Non-pigmented ciliary epithelial cell (primary cell): ENCODE measurements around the gene RPL28.

Experiments
- DNase-seq: peaks from one replicate; pipeline ENCODE4 v3.0.0-alpha.2; 2010; ENCODE audit warnings: low read depth

Gene RPL28

DNA sequence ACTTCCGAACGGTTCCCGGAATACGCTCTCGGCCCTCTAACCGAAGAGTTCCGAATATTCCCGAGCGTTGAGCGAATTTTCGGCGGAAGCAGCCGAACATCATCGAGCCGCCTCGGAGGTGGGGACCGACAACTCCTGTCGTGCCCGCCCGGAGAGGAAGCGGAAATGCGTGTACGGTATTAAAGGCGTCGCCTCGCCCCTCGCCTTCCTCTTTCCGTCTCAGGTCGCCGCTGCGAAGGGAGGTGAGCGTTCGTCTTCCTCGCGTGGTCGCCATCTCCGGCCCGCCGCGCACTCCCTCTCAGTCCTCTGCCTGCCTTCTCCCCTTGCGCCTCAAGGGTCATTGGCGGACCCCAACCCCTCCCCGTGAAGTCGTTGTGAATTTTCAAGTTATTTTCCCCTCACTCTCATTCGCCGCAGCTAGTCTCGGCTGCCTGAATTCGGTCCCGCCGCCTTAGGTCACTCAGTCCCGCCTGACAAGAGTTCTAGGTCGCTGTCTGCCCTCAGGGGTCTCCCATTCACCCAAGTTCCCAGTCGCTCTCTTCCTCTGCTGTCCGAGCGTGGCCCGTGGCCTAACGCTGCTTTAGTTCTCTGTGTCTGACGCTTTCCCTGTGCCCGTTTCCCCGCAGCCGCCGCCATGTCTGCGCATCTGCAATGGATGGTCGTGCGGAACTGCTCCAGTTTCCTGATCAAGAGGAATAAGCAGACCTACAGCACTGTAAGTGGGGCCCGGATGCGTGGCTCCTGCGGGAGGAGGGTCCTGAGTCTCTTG is at the start of gene RPL28:
RPL28 (plus strand) TSS at position 209 of the 769 bp plus-strand sequence; CDS start at position 635, 426 bp downstream.
- peak; percentile 87 for DNase-seq

DNA sequence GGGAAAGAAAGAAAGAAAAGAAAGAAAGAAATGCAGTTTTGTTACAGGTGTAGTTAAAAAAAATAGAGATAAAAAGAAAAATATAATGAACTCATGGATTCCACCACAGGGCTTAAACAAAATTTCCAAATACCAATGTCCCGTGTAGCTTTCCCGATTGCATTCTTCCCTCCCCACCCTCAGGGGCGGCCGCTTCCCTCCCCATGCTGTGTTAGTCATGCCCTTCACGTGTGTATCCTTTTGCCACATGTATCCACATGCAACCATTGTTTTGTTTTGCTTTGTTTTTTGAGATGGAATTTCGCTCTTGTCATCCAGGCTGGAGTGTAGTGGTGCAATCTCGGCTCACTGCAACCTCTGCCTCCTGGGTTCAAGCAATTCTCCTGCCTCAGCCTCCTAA is 49.6 kb upstream of the RPL28 start:
- DNase-seq: no peak

DNA sequence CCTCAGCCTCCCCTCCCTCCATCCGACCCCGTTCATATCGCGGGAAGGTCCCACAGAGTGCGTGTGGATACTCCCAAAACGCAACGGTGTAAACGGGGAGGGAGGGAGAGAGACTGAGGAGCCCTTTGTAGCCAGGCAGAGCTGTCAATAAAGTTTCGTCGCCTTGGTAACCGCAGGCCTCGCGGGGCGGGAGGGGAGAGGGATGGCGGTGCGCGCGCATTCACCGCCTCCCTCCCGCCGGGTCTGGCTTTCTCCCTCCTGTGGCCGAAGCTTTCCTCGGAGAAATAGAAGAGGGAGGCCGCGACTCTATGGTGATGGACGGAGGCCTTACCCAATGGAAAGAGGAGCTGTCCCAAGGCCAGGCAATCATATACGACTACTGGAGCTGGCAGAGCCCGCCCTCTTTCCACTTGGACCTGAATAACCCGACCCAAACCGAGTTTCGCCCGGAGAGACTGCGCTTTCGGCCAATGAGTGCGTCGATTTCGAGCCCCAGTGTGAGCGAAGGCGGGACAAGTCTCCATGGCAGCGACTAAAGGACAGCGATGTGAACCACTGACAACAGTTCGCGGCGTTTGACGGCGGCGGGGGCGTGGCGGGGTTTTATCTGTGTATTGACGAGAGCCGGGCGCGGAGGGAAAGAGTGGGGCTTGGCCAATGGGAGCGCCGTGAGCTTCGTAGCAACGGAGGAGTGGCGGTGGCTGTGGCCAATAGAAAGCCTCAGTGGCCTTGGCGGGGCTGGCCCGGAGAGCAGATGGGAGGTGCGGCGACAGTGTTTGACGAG is 46.4 kb upstream of the RPL28 start, which contains the start of gene KMT5C:
KMT5C (plus strand) TSS at position 772 of the 784 bp plus-strand sequence. CDS start 2,061 bp downstream, outside the sequence.
- DNase-seq: peak; percentile 100

DNA sequence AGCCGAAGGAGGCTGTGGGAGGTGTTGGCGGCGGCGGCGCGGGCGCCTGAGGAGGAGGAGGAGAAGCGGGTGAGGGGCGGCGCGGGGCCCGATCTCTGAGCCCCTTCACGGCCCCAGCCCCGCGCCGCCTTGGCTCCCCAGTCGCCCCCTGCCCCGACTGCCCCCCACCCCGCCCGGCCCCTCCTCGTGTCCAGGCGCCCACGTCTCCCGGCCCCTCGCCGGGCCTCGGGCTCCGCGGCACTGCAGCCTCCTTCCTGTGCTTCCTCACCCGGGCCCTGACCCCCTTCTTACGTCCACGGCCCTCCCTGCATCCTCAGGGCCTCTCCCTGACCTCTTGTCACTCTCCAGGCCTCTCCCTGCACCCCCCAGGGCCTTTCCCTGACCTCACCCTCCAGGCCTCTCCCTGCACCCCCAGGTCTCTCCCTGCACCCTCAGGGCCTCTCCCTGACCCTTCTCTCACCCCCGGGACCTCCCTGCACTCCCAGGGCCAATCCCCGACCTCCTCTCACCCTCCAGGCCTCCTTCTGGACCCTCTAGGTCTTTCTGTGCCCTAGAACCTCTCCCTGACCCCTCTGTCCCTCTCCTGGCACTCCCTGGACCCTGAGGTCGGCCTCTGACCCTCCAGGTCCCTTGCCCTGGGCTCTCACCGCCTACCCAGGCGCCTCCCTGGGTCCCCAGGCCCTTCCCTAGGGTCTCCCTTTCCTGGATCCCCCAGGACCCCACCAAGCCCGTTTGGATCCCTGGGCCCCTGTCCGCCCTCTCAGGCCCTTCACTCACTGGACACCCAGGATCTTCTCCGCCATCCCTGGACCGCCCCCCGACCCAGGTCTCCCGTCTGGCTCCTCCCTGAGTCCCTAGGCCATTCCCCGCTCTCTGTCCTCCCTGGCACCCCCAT is 45.6 kb upstream of the RPL28 start:
- no peak for DNase-seq

DNA sequence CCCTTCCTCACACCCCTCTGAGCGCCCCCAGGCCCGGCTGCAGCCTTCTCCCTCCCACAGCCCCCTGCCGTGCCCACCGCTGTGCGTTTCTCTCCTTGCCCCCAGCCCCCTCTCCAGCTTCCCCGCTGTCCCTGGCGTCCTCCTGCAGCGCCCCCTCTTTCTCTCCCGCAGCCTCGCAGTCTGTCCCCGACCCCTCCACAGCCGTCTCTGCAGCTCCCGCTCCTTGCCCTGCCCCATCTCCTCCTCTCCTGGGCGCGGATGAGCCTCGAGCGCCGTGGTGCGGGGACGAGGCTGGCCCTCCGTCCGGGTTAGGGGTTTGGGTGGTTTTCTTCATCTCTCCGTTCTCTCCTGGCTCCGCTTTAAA is 45.0 kb upstream of the RPL28 start:
- no peak for DNase-seq

DNA sequence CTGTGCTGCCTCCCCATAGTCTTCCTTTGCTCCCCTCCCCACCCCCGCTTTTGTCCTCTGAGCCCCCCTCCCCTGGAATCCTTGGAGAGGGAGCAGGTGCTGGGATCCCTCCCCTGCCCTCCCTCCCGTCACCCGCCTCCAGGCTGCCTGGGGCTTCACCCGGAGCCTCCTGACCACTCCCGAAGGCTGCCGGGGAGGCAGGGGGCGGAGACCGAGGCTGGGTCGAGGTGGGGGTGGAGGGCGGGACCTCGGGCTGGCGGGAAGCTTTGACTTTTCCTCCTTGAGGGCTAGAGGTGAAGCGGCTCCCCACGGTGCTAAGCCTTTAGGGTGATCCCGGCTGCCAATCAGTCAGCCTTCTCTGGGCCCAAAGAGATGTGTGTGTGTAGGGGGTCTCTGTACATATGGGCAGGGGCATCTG is 44.6 kb upstream of the RPL28 start:
- no peak for DNase-seq

DNA sequence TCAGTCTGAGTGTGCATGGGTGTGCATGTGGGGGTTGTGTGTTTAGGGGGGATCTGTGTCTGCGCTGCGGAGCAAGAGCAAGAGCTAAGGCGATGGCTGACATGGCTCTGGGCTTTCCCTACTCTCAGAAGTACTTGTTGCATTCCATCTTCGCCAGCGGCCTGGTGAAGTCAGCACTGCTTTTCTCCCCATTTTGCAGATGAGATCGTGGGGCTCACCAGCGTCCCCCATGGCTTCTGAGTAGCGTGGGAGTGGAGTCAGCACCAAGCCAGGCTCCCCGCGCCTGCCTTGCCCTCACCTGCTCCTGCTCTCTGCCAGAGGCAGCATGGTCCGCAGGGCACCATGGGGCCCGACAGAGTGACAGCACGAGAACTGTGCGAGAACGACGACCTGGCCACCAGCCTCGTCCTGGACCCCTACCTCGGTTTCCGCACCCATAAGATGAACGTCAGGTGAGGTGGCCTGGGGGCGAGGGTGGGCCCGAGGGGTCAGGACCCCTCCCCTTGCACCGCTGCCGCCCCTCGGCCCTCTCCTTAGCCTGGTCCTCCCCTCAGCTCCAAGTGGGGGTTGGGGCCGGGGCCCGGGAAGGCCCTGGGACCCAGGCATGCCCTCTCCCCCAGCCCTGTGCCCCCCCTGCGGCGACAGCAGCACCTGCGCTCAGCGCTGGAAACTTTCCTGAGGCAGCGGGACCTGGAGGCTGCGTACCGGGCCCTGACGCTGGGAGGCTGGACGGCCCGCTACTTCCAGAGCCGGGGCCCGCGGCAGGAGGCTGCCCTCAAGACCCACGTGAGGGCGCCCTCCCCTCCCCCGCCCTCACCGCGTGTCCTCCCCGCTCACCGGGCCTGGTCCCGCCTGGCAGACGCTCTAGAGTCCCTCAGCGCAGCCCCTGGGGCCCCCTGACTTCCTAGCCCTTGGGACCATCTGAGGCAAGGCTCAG is 43.9 kb upstream of the RPL28 start:
- DNase-seq: no peak

DNA sequence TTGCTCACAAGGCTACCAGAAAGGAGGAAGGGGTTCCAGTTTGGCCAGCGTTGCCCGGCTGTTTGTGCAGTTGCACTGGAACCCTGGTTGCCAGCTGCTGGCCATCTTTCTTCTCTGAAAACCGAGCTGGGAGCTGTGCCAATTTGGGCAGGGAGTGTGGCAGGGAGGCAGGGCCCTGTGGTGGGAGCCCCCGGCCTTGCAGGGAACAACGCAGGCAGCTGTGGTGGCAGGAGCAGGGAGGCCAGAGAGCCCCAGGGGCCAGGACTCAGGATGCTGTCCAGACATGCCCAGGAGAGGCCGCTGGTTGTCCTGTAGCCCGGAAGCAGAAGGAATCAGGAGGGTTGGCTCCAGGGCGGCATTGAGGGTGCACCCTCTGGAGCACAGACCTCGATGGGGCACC is 41.3 kb upstream of the RPL28 start:
- no peak for DNase-seq

DNA sequence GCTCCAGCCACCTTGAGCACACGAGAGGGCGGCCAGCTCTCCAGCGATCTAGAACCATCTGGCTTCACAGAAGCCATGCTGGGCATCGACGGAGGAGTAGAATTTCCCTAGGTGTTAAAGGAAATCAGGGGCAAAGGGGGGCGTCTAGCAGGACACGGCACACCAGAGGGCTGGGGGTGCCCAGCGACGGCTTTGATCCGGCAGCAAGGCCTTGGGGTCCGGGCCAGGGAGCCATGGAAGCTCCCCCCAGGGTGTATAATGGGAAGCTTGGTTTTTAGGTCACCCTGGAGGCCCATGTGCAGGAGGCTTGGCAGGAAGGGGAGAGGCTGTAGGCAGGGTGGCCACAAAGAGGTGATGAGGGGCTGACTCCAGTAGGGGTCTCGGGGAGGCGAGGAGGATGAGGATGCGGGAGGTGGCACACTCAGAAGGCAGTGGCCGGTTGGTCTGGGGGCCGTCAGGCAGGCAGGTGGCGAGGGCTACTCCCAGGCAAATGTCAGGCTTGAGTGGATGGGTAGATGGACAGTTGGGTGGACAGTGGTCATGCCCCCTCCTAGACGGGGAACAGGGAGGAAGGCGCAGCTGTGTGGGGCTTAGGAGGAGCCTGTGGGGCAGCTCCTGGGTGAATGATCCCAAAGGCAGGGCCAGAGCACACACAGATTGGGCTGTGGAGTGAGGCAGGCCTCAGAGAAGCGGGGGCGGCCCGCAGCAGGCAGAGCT is 40.5 kb upstream of the RPL28 start:
- no peak for DNase-seq

DNA sequence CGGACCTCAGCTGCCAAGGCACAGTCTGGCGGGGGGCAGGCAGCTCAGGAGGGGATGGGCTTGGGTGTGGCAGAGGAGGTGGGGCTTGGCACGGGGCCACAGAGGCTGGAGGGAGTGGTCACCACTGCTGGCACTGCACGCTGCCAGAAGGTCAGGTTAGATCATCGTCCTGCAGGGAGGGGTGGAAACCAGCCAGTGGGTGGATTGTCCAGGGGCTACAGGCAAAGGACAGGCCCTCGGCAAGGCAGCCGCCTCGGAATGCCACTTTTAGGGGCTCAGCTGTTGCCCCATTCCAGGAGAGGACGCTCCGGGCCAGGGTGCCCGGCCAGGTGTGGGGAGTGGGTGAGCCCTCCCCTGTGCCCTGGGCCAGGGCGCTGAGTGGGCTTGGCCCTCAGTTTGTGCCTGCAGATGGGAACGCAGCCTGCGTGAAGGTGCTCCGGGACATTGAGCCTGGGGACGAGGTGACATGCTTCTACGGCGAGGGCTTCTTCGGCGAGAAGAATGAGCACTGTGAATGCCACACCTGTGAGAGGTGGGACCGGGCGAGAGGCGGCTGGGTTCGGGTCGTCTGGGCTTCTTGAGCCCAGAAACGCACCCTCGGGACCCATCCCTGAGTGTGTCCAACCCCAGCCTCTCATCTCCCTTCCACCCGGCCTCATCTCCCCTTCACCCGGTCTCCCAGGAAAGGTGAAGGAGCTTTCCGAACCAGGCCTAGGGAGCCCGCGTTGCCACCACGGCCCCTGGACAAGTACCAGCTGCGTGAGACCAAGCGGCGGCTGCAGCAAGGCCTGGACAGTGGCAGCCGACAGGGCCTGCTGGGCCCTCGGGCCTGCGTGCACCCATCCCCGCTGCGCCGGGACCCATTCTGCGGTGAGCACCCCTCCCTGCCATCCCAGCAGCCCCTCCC is 39.7 kb upstream of the RPL28 start:
- DNase-seq: no peak

DNA sequence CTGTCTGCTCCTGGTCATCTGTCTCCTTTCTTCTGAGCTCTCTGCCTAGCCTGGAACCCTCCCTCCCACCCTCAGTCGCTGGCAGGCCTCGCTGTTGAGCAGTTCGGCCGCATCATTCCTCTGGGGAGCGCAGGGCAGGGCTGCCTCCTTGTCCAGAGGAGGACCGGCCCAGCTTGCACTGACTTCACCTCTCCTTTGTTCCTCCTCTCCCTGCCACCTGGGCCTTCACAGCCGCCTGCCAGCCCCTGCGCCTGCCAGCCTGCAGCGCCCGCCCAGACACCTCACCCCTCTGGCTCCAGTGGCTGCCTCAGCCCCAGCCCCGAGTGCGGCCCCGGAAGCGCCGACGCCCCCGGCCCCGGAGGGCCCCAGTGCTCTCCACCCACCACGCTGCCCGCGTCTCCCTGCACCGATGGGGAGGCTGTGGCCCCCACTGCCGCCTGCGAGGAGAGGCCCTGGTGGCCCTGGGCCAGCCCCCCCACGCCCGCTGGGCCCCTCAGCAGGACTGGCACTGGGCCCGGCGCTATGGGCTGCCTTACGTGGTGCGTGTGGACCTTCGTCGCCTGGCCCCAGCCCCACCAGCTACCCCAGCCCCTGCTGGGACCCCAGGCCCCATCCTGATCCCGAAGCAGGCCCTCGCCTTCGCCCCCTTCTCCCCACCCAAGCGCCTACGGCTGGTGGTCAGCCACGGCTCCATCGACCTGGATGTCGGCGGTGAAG is 38.8 kb upstream of the RPL28 start:
- no peak for DNase-seq

DNA sequence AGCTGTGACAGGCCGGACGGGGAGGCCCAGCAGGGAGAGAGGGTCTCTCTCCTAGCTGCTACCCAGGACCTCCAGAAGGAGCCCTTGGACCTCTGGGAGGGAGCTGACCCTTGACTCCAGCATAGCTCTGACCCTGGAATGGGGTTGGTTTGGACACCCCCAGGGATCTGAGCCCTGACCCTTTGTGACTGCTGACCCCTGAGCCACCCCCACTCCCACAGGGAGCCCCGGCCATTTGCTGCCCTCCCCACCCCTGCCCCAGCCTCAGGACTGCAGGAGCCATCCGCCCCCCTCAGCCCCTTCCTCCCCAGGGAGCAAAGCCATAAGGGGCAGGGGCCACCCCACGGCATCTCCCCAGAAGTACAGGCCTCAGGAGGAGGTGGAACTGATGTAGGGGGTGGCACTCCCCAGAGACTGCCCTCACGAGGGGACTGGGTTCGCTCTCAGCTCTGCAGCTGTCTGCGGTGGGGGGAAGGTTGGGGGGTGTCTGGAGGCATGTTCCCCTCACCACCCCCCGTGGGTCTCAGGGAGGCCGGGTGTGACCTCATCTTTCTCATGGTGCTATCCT is 38.2 kb upstream of the RPL28 start:
- DNase-seq: no peak

DNA sequence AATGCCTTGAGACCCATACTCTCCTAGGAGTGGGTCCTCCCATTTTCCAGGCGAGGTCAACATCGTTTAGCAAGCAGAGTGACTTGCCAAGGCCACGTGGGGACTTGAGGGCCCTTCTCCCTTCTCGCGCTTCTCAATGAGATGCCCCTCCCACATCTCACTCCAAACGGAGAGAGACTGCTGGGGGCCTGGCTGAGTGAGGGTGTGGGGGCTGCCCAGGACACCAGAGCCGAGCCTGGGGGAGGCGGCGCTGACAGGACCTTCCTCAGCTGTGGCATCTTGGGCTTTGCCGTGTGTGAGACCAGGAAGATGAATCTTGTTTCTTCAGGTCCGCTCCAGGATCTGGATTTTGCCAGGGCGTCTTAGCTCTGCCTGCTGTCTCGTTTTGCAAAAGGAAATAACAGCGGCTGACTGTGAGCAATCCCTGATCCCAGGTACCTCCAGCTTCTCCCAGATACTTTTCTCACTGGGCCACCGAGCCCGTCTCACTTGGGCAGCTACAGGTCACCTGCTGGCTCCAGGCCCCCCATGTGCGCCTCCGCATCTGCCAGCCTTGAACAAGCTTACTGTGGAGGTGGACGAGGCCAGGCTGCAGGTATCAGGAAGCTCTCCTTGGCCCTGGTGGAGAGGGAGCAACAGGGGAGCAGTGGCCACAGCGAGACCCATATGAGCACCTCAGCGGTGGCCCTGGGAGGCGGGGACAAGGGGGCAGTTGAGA is 37.3 kb upstream of the RPL28 start:
- DNase-seq: no peak

DNA sequence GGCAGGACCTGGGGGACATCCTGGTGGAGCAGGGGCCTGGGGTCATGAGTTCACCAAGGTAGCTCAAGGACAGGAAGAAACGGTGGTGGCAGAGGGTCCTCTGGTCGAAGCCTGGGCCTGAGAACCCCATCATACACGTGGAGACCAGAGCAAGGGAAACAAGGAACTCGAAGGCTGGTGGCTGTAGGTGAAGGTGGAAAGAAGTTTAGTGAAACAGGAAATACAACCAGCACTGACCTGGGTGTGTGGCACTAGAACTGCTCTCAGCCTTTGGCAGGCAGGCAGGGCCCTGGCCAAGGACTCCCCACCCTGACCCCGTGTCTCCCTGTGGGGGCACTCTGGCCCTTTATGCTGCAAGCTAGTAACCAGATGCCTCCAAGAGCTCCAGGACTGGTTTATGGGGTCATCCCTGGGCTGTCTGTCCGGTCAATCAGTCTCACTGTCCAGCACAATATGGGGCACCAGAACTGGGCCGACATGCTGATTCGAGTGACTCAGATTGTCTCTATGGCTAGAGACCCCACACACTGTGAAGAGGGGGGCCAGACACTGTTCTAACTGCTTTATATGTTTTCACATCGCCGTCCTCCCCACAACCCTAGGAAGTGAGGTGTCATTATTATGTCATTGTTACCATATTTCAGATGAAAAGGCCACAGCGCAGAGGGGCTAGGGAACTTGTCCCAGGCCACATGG is 35.0 kb upstream of the RPL28 start:
- DNase-seq: no peak

DNA sequence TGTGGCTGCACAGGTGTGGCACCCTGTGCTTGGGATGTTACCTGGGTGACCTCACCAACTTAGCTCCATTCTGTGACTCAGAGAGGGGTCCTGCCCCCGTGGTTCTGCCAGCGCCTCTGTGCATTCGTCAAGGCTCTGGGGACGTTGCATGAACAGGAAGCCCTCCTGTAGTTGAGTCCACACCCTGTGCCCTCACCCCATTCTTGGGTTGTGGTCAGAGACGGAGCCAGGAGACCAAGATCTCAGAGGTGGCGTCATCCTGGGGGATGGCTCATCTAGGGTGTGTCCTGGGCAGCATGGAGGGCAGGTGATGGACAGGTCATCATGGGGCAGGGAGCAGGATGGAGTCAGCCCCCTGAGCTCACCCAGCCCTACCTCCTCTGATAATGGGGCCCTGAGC is 33.7 kb upstream of the RPL28 start:
- no peak for DNase-seq

DNA sequence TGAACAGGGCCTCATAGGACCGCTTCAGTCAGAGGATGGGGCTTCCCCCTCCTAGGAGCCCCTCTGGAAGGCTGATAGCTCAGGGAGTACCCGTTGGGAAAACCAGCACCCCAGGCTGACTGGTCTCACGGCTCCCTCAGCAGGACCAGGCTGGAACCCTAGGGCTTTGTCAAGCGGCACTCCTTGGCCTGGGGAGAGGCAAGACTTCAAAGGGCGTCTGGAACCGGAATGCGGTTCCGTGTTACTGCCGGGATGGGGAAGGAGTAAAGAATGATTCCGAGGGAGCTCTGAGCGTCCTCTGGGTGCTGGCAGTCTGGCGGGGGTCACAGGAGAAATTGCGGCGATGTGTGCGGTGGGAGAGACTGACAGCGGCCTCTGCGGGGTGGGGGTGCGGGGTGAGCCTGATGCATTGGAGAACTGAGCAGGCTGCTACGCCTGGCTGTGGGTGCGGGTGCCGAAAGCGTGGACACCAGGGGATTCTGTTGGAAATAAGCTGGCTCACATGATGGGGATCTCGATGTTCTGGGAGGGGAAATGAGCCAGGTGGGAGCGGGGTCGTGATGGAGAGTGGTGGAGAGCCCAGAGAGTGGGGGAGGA is 33.1 kb upstream of the RPL28 start:
- no peak for DNase-seq

DNA sequence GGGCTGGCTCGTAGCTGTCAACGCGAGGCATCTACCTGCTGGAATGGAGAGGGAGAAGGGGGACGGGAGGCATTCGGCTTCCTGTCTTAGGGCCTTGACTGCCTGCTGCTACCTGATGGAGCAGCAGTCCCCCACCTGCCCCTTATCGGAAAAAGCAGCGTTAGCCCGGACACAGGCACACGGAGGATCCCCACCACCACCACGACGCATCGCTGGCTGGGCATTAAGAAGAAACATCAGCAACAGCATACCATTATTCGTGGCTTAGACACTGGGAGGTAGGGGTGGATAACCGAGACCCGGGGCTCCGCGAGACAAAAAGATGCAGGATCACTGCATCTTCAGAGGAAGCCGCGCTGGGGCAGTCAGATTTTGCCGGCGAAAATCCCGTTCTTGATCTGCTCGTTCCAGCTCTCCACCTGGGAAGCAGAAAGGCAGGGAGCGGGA is 32.4 kb upstream of the RPL28 start:
- no peak for DNase-seq
